Right atrium auricular region (tissue), 2 donors: ENCODE results near the gene M1AP. TPM values are rescaled to one million over a fixed set of nuclear protein-coding genes. Genes with fewer than 3 reads are reported as not detected.

Experiments
- DNase-seq: peaks from one replicate; pipeline ENCODE4 v3.0.0-alpha.2; 2019; ENCODE audit warnings: low spot score
- H3K27ac ChIP-seq, 2 donors: fragments of 200-600 bp; sonication (generic); 1 replicate in 1 of 2; 2 replicates in 1 of 2; pipeline ENCODE4 v1.5.1; 2016 to 2019
- H3K27me3 ChIP-seq, 2 donors: fragments of 200-600 bp; sonication (generic); one replicate each; pipeline versions ENCODE4 v1.5.1 to v1.6.0; 2017 to 2019
- H3K36me3 ChIP-seq: fragments of 200-600 bp; sonication (generic); one replicate; pipeline ENCODE4 v1.5.1; 2016
- H3K4me1 ChIP-seq, 2 donors: fragments of 200-600 bp; sonication (generic); one replicate each; pipeline versions ENCODE4 v1.5.1 to v1.6.0; 2017 to 2019
- H3K4me3 ChIP-seq, 2 donors: fragments of 200-600 bp; sonication (generic); 1 replicate in 1 of 2; 2 replicates in 1 of 2; pipeline ENCODE4 v1.5.1; 2017 to 2019; ENCODE audit warnings: mild to moderate bottlenecking in 1 of 2, moderate library complexity in 1 of 2
- H3K9me3 ChIP-seq, 2 donors: fragments of 200-600 bp; sonication (generic); one replicate each; pipeline ENCODE4 v1.5.1; 2019
- CTCF ChIP-seq, 2 donors: fragments of 200-600 bp; sonication (generic); IDR thresholded peaks; one replicate each; pipeline ENCODE4 v1.5.1; 2019; ENCODE audit warnings: antibody characterized with exemption in 2 of 2
- total RNA-seq, 2 donors: library from RNA; depleted of rRNA; stranded (reverse); fragments of >200 nt; gene quantifications; one replicate each; pipeline ENCODE4 v1.1.0, GENCODE V29; 2016

M1AP gene
- total RNA-seq, 2 donors from 2014 or later = 10.3 TPM; not detected in 1

GRCh38 chr2:74670263-74670662 lies 22.1 kb upstream of the M1AP start:
- peaks cover 7% of the 10 kb centered on the region for H3K36me3 ChIP-seq
- H3K4me1 ChIP-seq = no peaks in the 10 kb centered on the region
- no peak overlapping the region for H3K4me3 ChIP-seq
- no peaks in the 10 kb centered on the region for H3K27me3 ChIP-seq
- H3K9me3 ChIP-seq = no peaks in the 10 kb centered on the region
- H3K27ac ChIP-seq = no peak overlapping the region
- no peak for DNase-seq
- TF ChIP-seq CTCF (IDR thresholded peaks at IDR 0.05) = no peak

DNA sequence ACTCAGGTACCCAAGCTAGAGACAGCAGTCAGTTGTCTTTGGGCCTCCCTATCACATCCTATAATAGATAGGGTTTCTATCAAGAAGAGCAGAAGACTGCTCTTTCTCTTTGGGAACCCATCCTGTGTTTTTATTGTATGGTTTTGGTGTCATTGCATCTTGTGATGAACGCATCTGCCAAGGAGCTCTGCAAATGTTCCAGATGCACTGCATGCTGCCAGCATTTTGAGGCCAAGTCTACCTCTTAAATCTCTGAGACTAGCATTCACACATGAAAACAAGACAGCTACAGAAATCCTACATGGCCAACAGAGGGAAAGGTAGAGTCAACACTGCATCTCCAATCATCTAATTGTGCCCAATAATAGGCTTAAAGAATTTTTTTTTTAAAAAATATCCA lies 20.0 kb upstream of the M1AP start:
- no peaks in the 10 kb centered on the region for H3K36me3 ChIP-seq
- H3K4me1 ChIP-seq = no peaks in the 10 kb centered on the region
- no peak overlapping the region for H3K27ac ChIP-seq
- no peak for DNase-seq
- TF ChIP-seq CTCF (IDR thresholded peaks at IDR 0.05) = no peak
- H3K4me3 ChIP-seq = no peak overlapping the region
- H3K27me3 ChIP-seq = no peaks in the 10 kb centered on the region
- H3K9me3 ChIP-seq = no peaks in the 10 kb centered on the region

- TF ChIP-seq CTCF (IDR thresholded peaks at IDR 0.05) = no peak
- H3K9me3 ChIP-seq = no peaks in the 10 kb centered on the region
- no peaks in the 10 kb centered on the region for H3K36me3 ChIP-seq
- no peak for DNase-seq
- H3K4me1 ChIP-seq = peaks cover 0 to 6% of the 10 kb centered on the region in 2 donors
- H3K4me3 ChIP-seq = no peak overlapping the region
- no peak overlapping the region for H3K27ac ChIP-seq
- no peaks in the 10 kb centered on the region for H3K27me3 ChIP-seq
Observed at GRCh38 chr2:74659462-74659861, 11.3 kb upstream of the M1AP start.

- TF ChIP-seq CTCF (IDR thresholded peaks at IDR 0.05) = no peak
Observed at GRCh38 chr2:74658516-74658915, 10.4 kb upstream of the M1AP start.

DNA sequence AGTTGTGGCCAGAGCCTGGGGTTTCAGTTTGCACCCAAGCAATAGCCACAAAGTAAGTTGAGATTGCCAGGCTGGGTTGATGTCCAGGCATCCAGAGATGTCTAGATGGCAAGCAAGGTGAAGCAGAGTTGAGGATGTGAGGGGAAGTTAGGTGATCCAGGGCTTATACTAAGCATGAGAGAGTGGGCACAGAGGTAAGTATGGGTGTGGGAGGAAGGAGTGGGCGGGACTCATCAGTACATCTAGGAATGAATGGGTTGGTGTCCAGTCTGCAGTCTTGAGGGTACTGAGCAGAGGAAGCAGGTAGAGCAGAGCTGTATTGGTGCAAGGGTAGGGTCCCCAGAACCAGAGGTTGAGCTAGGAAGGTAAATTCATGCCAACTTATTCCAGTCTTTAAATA lies 7.4 kb upstream of the M1AP start:
- no peaks in the 10 kb centered on the region for H3K27me3 ChIP-seq
- no peaks in the 10 kb centered on the region for H3K9me3 ChIP-seq
- no peaks in the 10 kb centered on the region for H3K36me3 ChIP-seq
- no peak for TF ChIP-seq CTCF (IDR thresholded peaks at IDR 0.05)
- peaks cover 0 to 14% of the 10 kb centered on the region in 2 donors for H3K4me1 ChIP-seq
- no peak for DNase-seq
- no peak overlapping the region for H3K4me3 ChIP-seq
- H3K27ac ChIP-seq = no peak overlapping the region

More at GRCh38 chr2:74658516-74658915, 10.4 kb upstream of the M1AP start:
- Histone ChIP-seq H3K27me3 (no peaks in the 10 kb centered on the region), H3K4me1 (peaks cover 0 to 12% of the 10 kb centered on the region in 2 donors), H3K27ac (no peak overlapping the region), H3K36me3 (no peaks in the 10 kb centered on the region), H3K4me3 (no peak overlapping the region), H3K9me3 (no peaks in the 10 kb centered on the region)
- no peak for DNase-seq
